B cell (primary cell): ENCODE results near the gene CYB5A. TPM values are rescaled to one million over a fixed set of nuclear protein-coding genes. Genes with fewer than 3 reads are reported as not detected.

Experiments
- ATAC-seq: fragments of 200-7000 bp; cut with Tn5 transposase; one replicate; pipeline ENCODE4 v1.10.0; 2021; ENCODE audit warnings: low read depth, mild to moderate bottlenecking, moderate number of reproducible peaks, moderate library complexity
- CTCF ChIA-PET: fragments of 350-600 bp; sonication (Branson Sonifier 250); formaldehyde crosslinking; loops from one replicate; lab custom pipeline; 2021; ENCODE audit warnings: antibody characterized with exemption, inconsistent platforms; lab: Charles Lee
- POLR2A ChIA-PET: fragments of 350-600 bp; sonication (Branson Sonifier 250); formaldehyde crosslinking; loops from one replicate; lab custom pipeline; 2021; ENCODE audit warnings: antibody characterized with exemption; lab: Charles Lee
- DNase-seq: peaks from one replicate; pipeline ENCODE4 v3.0.0; 2013
- H2AFZ ChIP-seq: 2 replicates; pipeline ENCODE4 v1.6.1; 2012; ENCODE audit warnings: mild to moderate bottlenecking, low read depth, low read length; ENCODE audit not compliant: insufficient read depth, poor library complexity, severe bottlenecking
- H3K27ac ChIP-seq, 2 donors: 1 replicate in 1 of 2; 2 replicates in 1 of 2; pipeline ENCODE4 v1.5.1; 2012 to 2013; ENCODE audit warnings: low read length in 2 of 2, mild to moderate bottlenecking in 2 of 2, moderate library complexity in 1 of 2
- H3K27me3 ChIP-seq, 4 experiments: fragments of 200-600 bp in 1 of 4; sonication (generic) in 1 of 4; replicated peaks in 1 of 4; 1 replicate in 2 of 4; 2 replicates in 2 of 4; pipeline versions ENCODE4 v1.6.1 to v1.7.0; 2013 to 2016; ENCODE audit warnings: low read length in 3 of 4, mild to moderate bottlenecking in 2 of 4, mixed read lengths in 1 of 4, moderate library complexity in 1 of 4; ENCODE audit not compliant: insufficient read depth in 4 of 4, control insufficient read depth in 3 of 4; ENCODE audit errors: control extremely low read depth in 1 of 4
- H3K36me3 ChIP-seq, 2 experiments: replicated peaks in 1 of 2; 1 replicate in 1 of 2; 2 replicates in 1 of 2; pipeline versions ENCODE4 v1.6.1 to v1.7.1; 2013; ENCODE audit warnings: low read length in 1 of 2; ENCODE audit not compliant: insufficient read depth in 2 of 2, control insufficient read depth in 1 of 2; ENCODE audit errors: control extremely low read depth in 1 of 2, extremely low read depth in 1 of 2
- H3K4me1 ChIP-seq, 2 donors: fragments of 200-600 bp in 1 of 2; sonication (generic) in 1 of 2; 1 replicate in 1 of 2; 2 replicates in 1 of 2; pipeline versions ENCODE4 v1.5.1 to v1.6.1; 2013 to 2017; ENCODE audit warnings: low read length in 2 of 2; ENCODE audit not compliant: control insufficient read depth in 2 of 2, insufficient read depth in 2 of 2
- H3K4me2 ChIP-seq: replicated peaks from 2 replicates; pipeline ENCODE3; 2012; ENCODE audit warnings: mild to moderate bottlenecking, low read depth, low read length; ENCODE audit not compliant: poor library complexity, severe bottlenecking
- H3K4me3 ChIP-seq, 5 experiments: fragments of 200-600 bp in 1 of 5; sonication (generic) in 1 of 5; 1 replicate in 3 of 5; 2 replicates in 2 of 5; pipeline versions ENCODE4 v1.5.1 to v1.7.0; 2011 to 2016; ENCODE audit warnings: low read length in 4 of 5, mild to moderate bottlenecking in 4 of 5, low read depth in 2 of 5, control low read depth in 1 of 5, moderate library complexity in 1 of 5; ENCODE audit not compliant: insufficient read depth in 1 of 5; ENCODE audit errors: control extremely low read depth in 1 of 5, extremely low read depth in 1 of 5
- H3K79me2 ChIP-seq: fragments of 200-600 bp; sonication (generic); one replicate; pipeline ENCODE4 v1.6.0; 2016; ENCODE audit warnings: low read length; ENCODE audit not compliant: control insufficient read depth, insufficient read depth
- H3K9ac ChIP-seq: fragments of 200-600 bp; sonication (generic); 2 replicates; pipeline ENCODE4 v1.6.1; 2017; ENCODE audit warnings: mild to moderate bottlenecking, low read length, moderate library complexity
- H3K9me3 ChIP-seq, 3 donors: one replicate each; pipeline versions ENCODE4 v1.6.1 to v1.7.1; 2013; ENCODE audit warnings: low read length in 2 of 3; ENCODE audit not compliant: control insufficient read depth in 2 of 3, insufficient read depth in 1 of 3; ENCODE audit errors: control extremely low read depth in 1 of 3
- H4K20me1 ChIP-seq: 2 replicates; pipeline ENCODE4 v1.6.0; 2012; ENCODE audit warnings: mild to moderate bottlenecking, low read length; ENCODE audit not compliant: insufficient read depth, control insufficient read depth, poor library complexity, severe bottlenecking
- H3K27ac Mint-ChIP-seq: one replicate; pipeline ENCODE4 v1.8.0; 2021; ENCODE audit warnings: mixed read lengths
- H3K27me3 Mint-ChIP-seq: one replicate; pipeline ENCODE4 v1.8.0; 2021; ENCODE audit warnings: mixed read lengths
- H3K4me1 Mint-ChIP-seq: one replicate; pipeline ENCODE4 v1.8.0; 2021; ENCODE audit warnings: mixed read lengths
- H3K4me3 Mint-ChIP-seq: one replicate; pipeline ENCODE4 v1.8.0; 2021; ENCODE audit warnings: mixed read lengths
- H3K9me3 Mint-ChIP-seq: one replicate; pipeline ENCODE4 v1.8.0; 2022; ENCODE audit warnings: mixed read lengths; ENCODE audit not compliant: insufficient read depth
- EZH2 ChIP-seq: IDR thresholded peaks from 2 replicates; pipeline ENCODE4 v1.6.1; 2012; ENCODE audit warnings: borderline replicate concordance, low read depth, mild to moderate bottlenecking, moderate library complexity, low read length; ENCODE audit not compliant: insufficient read depth, poor library complexity, severe bottlenecking
- WGBS: methylation state at CpG from one replicate; pipeline ENCODE4 v1.1.5; 2013; ENCODE audit warnings: missing lambda C conversion rate; ENCODE audit not compliant: insufficient coverage; 5-methylcytosine and 5-hydroxymethylcytosine counted together
- intact Hi-C: fragments of 100-400 bp; cut with micrococcal nuclease; formaldehyde crosslinking; loops from one replicate; pipeline ENCODE4 v1.10.0; 2022
- polyA plus RNA-seq: library from polyadenylated mRNA; depleted of rRNA; stranded (reverse); fragments of >200 nt; gene quantifications from 2 replicates; pipeline ENCODE4 v1.2.3, GENCODE V29; 2012
- total RNA-seq, 2 donors: library from RNA; stranded (reverse); fragments of 120-200 nt in 1 of 2; gene quantifications; 1 replicate in 1 of 2; 2 replicates in 1 of 2; pipeline versions ENCODE4 v1.2.3 to v1.2.4, GENCODE V29; 2013 to 2022
- TF ChIP-seq, protein P1 (sequence below): fragments of 200-600 bp; IDR thresholded peaks from one replicate; pipeline ENCODE4 v1.8.0; 2022; ENCODE audit warnings: antibody characterized with exemption, mild to moderate bottlenecking

CYB5A gene
- total and polyA plus RNA-seq, 2 donors (not counting 1 experiment from before 2014, with no cell fraction given), result 46.9 to 217 TPM

- H3K9me3 ChIP-seq, result no peaks in the 10 kb centered on the region
- Mint-ChIP-seq H3K4me3 (no peak overlapping the region), H3K27me3 (peaks cover 5% of the 10 kb centered on the region), H3K4me1 (peaks cover 7% of the 10 kb centered on the region), H3K9me3 (no peaks in the 10 kb centered on the region), H3K27ac (no peak overlapping the region)
- no peak overlapping the region for H3K4me2 ChIP-seq
- H3K79me2 ChIP-seq, result no peaks in the 10 kb centered on the region
- H3K4me3 ChIP-seq, result no peak overlapping the region
- ChIA-PET POLR2A (no interaction called here), CTCF (no interaction called here)
- no peak overlapping the region for H2AFZ ChIP-seq
- intact Hi-C loops, result no loop called here
- no peaks in the 10 kb centered on the region for H3K4me1 ChIP-seq
- H3K9ac ChIP-seq, result no peak overlapping the region
- no peak for TF ChIP-seq EZH2
- TF ChIP-seq, protein P1, sequence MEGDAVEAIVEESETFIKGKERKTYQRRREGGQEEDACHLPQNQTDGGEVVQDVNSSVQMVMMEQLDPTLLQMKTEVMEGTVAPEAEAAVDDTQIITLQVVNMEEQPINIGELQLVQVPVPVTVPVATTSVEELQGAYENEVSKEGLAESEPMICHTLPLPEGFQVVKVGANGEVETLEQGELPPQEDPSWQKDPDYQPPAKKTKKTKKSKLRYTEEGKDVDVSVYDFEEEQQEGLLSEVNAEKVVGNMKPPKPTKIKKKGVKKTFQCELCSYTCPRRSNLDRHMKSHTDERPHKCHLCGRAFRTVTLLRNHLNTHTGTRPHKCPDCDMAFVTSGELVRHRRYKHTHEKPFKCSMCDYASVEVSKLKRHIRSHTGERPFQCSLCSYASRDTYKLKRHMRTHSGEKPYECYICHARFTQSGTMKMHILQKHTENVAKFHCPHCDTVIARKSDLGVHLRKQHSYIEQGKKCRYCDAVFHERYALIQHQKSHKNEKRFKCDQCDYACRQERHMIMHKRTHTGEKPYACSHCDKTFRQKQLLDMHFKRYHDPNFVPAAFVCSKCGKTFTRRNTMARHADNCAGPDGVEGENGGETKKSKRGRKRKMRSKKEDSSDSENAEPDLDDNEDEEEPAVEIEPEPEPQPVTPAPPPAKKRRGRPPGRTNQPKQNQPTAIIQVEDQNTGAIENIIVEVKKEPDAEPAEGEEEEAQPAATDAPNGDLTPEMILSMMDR, result no peak
- ATAC-seq (no peak), DNase-seq (no peak)
- WGBS, result 93% methylated on average over 6 of the region's 7 CpGs
- H3K36me3 ChIP-seq, result no peaks in the 10 kb centered on the region
- H4K20me1 ChIP-seq, result no peaks in the 10 kb centered on the region
- no peak overlapping the region for H3K27ac ChIP-seq
- H3K27me3 ChIP-seq, result peaks cover 0 to 5% (median 0%) of the 10 kb centered on the region in 4 experiments
Observed at GRCh38 chr18:74230922-74231714, 60.6 kb downstream of the CYB5A start.

GRCh38 chr18:74229891-74230290 lies 61.9 kb downstream of the CYB5A start:
- no peaks in the 10 kb centered on the region for H3K36me3 ChIP-seq
- TF ChIP-seq EZH2, result no peak
- TF ChIP-seq, protein P1, result no peak
- Mint-ChIP-seq H3K4me1 (peaks cover 7% of the 10 kb centered on the region), H3K27ac (no peak overlapping the region), H3K9me3 (no peaks in the 10 kb centered on the region), H3K4me3 (no peak overlapping the region), H3K27me3 (peaks cover 5% of the 10 kb centered on the region)
- H3K9ac ChIP-seq, result no peak overlapping the region
- no peaks in the 10 kb centered on the region for H3K9me3 ChIP-seq
- H3K4me3 ChIP-seq, result no peak overlapping the region
- no peaks in the 10 kb centered on the region for H3K4me1 ChIP-seq
- no peak for DNase-seq
- no peak overlapping the region for H3K27ac ChIP-seq
- intact Hi-C loops, result no loop called here
- peaks cover 0 to 5% (median 0%) of the 10 kb centered on the region in 4 experiments for H3K27me3 ChIP-seq
- no peak overlapping the region for H2AFZ ChIP-seq
- ChIA-PET POLR2A (no interaction called here), CTCF (no interaction called here)
- WGBS, result 94% methylated on average over 10 of the region's 10 CpGs
- no peak overlapping the region for H3K4me2 ChIP-seq
- no peaks in the 10 kb centered on the region for H3K79me2 ChIP-seq
- no peak for ATAC-seq
- no peaks in the 10 kb centered on the region for H4K20me1 ChIP-seq
